Ishikawa (cell line): ENCODE results near the gene MFAP3L.

ENCODE experiments used
- CEBPB ChIP-seq: IDR thresholded peaks from 2 replicates; pipeline ENCODE4 v1.6.1; 2012
- CREB1 ChIP-seq: IDR thresholded peaks from 2 replicates; pipeline ENCODE4 v1.6.1; 2012; ENCODE audit warnings: low read depth
- EP300 ChIP-seq: IDR thresholded peaks from 2 replicates; pipeline ENCODE4 v1.6.1; 2012; ENCODE audit warnings: borderline replicate concordance
- FOXM1 ChIP-seq: IDR thresholded peaks from 2 replicates; pipeline ENCODE4 v1.6.1; 2012; ENCODE audit warnings: low read depth, borderline replicate concordance
- MAX ChIP-seq: IDR thresholded peaks from 2 replicates; pipeline ENCODE4 v1.6.1; 2012
- NFIC ChIP-seq: IDR thresholded peaks from 2 replicates; pipeline ENCODE4 v1.6.1; 2012
- RAD21 ChIP-seq: IDR thresholded peaks from 2 replicates; pipeline ENCODE4 v1.6.1; 2012; ENCODE audit warnings: low read depth
- REST ChIP-seq: IDR thresholded peaks from 2 replicates; pipeline ENCODE4 v1.6.1; 2012; ENCODE audit warnings: low read depth, mild to moderate bottlenecking
- TAF1 ChIP-seq: IDR thresholded peaks from 2 replicates; pipeline ENCODE4 v1.6.1; 2012; ENCODE audit warnings: low read depth, mild to moderate bottlenecking
- TCF12 ChIP-seq: IDR thresholded peaks from 2 replicates; pipeline ENCODE4 v1.6.1; 2012; ENCODE audit warnings: low read depth
- TEAD4 ChIP-seq: IDR thresholded peaks from 2 replicates; pipeline ENCODE4 v1.6.1; 2012
- USF1 ChIP-seq: IDR thresholded peaks from 2 replicates; pipeline ENCODE4 v1.6.1; 2012
- YY1 ChIP-seq: IDR thresholded peaks from 2 replicates; pipeline ENCODE4 v1.6.1; 2012; ENCODE audit warnings: low read depth

GRCh38 chr4:169993531-169993930, 32.7 kb downstream of the MFAP3L start:
- TF ChIP-seq TAF1 = no peak
- no peak for TF ChIP-seq EP300
- no peak for TF ChIP-seq YY1
- TF ChIP-seq TCF12 = no peak
- no peak for TF ChIP-seq RAD21
- TF ChIP-seq MAX = no peak
- no peak for TF ChIP-seq FOXM1
- no peak for TF ChIP-seq REST
- TF ChIP-seq USF1 = no peak
- TF ChIP-seq NFIC = no peak
- TF ChIP-seq CEBPB = no peak
- TF ChIP-seq TEAD4 = no peak
- no peak for TF ChIP-seq CREB1
